ENCODE measurements around the gene CACHD1. TPM values are rescaled to one million over a fixed set of nuclear protein-coding genes. Genes with fewer than 3 reads are reported as not detected.

CACHD1 gene
- total RNA-seq, 4 donors from 2014 or later, result 7.7 to 20.1 (median 9.8) TPM

DNA sequence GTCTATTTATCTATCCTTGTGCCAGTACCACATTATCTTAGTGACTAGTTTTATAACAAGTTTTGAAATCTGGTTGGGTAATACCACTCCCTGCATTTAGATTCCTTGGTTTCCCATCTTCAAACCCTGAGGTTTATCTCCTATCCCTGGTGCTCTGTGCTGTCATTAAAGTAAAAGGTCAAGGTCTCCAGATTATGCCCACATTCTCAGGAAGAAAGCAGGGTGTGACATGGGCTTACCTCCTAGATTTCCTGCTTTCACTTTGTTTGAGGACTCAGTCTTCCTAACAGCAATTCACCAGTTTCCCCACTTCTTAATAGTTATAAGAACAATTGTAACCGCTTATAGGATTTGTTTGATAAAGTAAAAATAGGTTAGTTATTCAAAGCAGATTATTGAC, 86.0 kb downstream of the CACHD1 start:
- 71 to 82% methylated on average over 1 of the region's 1 CpG for WGBS, 2 donors (ENCODE audit: low coverage in 1 of 2)
- H3K4me3 ChIP-seq, result no peak overlapping the region
- H3K4me1 ChIP-seq, result no peaks in the 10 kb centered on the region
- H3K36me3 ChIP-seq, result peaks cover 0 to 20% of the 10 kb centered on the region in 2 donors
- no peaks in the 10 kb centered on the region for H3K9me3 ChIP-seq
- no peak overlapping the region for H3K27ac ChIP-seq
- TF ChIP-seq EP300 (IDR thresholded peaks at IDR 0.05), result no peak
- no peak for TF ChIP-seq POLR2A (IDR thresholded peaks at IDR 0.05)
- TF ChIP-seq, protein P1, sequence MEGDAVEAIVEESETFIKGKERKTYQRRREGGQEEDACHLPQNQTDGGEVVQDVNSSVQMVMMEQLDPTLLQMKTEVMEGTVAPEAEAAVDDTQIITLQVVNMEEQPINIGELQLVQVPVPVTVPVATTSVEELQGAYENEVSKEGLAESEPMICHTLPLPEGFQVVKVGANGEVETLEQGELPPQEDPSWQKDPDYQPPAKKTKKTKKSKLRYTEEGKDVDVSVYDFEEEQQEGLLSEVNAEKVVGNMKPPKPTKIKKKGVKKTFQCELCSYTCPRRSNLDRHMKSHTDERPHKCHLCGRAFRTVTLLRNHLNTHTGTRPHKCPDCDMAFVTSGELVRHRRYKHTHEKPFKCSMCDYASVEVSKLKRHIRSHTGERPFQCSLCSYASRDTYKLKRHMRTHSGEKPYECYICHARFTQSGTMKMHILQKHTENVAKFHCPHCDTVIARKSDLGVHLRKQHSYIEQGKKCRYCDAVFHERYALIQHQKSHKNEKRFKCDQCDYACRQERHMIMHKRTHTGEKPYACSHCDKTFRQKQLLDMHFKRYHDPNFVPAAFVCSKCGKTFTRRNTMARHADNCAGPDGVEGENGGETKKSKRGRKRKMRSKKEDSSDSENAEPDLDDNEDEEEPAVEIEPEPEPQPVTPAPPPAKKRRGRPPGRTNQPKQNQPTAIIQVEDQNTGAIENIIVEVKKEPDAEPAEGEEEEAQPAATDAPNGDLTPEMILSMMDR (IDR thresholded peaks at IDR 0.05), result no peak
- no peak for TF ChIP-seq POLR2AphosphoS5 (IDR thresholded peaks at IDR 0.05)
- ATAC-seq, result no peak
- no peaks in the 10 kb centered on the region for H3K27me3 ChIP-seq

DNA sequence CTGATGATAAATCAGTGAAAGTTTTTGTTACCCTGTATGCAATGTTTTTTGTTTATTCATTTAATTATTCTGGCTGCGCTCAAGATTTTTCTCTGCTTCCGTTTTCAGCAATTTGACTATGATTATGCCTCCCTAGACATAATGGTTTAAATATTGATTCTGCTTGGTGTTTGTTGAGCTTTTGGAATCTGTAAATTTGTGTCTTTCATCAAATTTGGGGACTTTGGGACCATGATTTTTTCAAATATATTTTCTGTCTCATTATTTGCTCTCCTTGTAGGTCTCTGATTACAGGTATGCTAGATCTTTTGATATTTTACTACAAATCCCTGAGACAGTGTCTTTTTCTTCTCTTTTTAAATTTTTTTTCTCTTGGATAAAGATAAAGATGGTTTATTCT, 92.1 kb downstream of the CACHD1 start:
- Histone ChIP-seq H3K27me3 (no peaks in the 10 kb centered on the region), H3K9me3 (peaks cover 0 to 5% (median 0%) of the 10 kb centered on the region in 3 donors), H3K27ac (no peak overlapping the region), H3K4me3 (no peak overlapping the region), H3K4me1 (no peaks in the 10 kb centered on the region), H3K36me3 (peaks cover 0 to 20% of the 10 kb centered on the region in 2 donors)
- no peak for ATAC-seq
- WGBS, 2 donors (ENCODE audit: low coverage in 1 of 2), result 87 to 91% methylated on average over 2 of the region's 2 CpGs
- TF ChIP-seq POLR2AphosphoS5 (IDR thresholded peaks at IDR 0.05), result no peak
- no peak for TF ChIP-seq EP300 (IDR thresholded peaks at IDR 0.05)
- TF ChIP-seq POLR2A (IDR thresholded peaks at IDR 0.05), result no peak
- TF ChIP-seq, protein P1 (IDR thresholded peaks at IDR 0.05), result no peak

DNA sequence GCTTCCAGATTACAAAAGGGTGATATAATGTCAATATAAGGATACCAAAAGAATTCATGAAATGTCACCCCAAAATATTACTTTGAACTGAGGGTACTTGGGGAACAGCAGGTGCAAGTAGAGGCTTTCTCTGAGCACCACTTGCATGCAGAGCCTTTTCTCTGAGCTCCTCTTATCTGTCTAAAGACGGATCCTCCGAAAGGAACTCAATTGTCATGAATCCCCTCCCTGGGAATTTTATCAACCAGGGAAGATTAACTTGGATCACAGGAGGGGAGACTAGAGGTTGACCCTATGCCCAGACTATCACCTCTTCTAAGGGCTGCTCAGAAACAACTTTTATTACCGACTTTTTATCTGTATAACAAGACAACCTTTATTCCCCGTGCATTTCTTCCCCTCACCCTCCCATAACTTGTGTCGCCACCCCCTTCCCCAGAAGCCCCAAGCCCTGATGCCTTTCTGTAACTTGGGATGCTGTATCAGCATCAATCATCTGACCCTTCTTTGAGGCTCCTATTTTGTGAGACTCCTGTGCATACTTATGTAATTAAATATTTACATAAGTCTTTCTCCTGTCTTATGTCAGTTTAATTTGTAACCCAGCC, 94.1 kb downstream of the CACHD1 start:
- peaks cover 0 to 5% (median 0%) of the 10 kb centered on the region in 3 donors for H3K9me3 ChIP-seq
- H3K36me3 ChIP-seq, result peaks cover 0 to 4% of the 10 kb centered on the region in 2 donors
- H3K4me1 ChIP-seq, result peaks cover 0 to 10% (median 0%) of the 10 kb centered on the region in 3 donors
- TF ChIP-seq EP300 (IDR thresholded peaks at IDR 0.05) (no peak), POLR2AphosphoS5 (IDR thresholded peaks at IDR 0.05) (no peak), POLR2A (IDR thresholded peaks at IDR 0.05) (no peak)
- TF ChIP-seq, protein P1 (IDR thresholded peaks at IDR 0.05), result no peak
- H3K27ac ChIP-seq, result no peak overlapping the region
- no peaks in the 10 kb centered on the region for H3K27me3 ChIP-seq
- H3K4me3 ChIP-seq, result no peak overlapping the region
- ATAC-seq, result no peak
- WGBS, 2 donors (ENCODE audit: low coverage in 1 of 2), result 68 to 73% methylated on average over 5 of the region's 5 CpGs

DNA sequence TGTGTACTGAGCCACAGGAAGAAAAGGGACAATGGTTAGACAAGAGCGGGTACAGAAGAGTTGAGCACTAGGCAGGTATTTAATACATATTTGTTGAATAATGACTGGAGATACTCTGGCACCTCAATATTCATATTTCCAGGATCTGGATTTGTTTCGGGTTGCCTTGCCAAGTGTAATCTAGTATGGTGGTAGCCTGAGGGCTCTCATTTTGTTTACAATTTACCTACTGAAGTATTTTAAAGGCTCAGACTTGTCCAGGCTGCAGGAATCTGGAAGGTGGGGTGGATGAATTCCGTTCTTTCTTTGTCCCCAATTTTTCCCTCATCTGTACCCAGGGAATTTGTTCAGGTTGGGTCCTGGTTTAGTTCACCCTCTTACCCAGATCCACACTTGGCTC, 95.0 kb downstream of the CACHD1 start:
- no peaks in the 10 kb centered on the region for H3K36me3 ChIP-seq
- no peaks in the 10 kb centered on the region for H3K27me3 ChIP-seq
- TF ChIP-seq, protein P1 (IDR thresholded peaks at IDR 0.05), result no peak
- TF ChIP-seq EP300 (IDR thresholded peaks at IDR 0.05) (no peak), POLR2AphosphoS5 (IDR thresholded peaks at IDR 0.05) (no peak), POLR2A (IDR thresholded peaks at IDR 0.05) (no peak)
- 57 to 61% methylated on average over 3 of the region's 3 CpGs for WGBS, 2 donors (ENCODE audit: low coverage in 1 of 2)
- H3K4me3 ChIP-seq, result no peak overlapping the region
- H3K4me1 ChIP-seq, result peaks cover 0 to 10% (median 0%) of the 10 kb centered on the region in 3 donors
- H3K27ac ChIP-seq, result no peak overlapping the region
- ATAC-seq, result no peak
- H3K9me3 ChIP-seq, result peaks cover 0 to 5% (median 0%) of the 10 kb centered on the region in 3 donors

Data from gastroesophageal sphincter (tissue), 4 donors.